ENCODE measurements around the gene SLC5A11. TPM values are rescaled to one million over a fixed set of nuclear protein-coding genes. Genes with fewer than 3 reads are reported as not detected.
A peak's percentile ranks its signal among the peaks of the same experiment; 100 is the strongest.

The SLC5A11 gene
- total and polyA plus RNA-seq, 2 of the 13 experiments (the other 11 are each of a cell fraction or from before 2014, with no cell fraction given): 1.2 to 3.3 TPM

DNA sequence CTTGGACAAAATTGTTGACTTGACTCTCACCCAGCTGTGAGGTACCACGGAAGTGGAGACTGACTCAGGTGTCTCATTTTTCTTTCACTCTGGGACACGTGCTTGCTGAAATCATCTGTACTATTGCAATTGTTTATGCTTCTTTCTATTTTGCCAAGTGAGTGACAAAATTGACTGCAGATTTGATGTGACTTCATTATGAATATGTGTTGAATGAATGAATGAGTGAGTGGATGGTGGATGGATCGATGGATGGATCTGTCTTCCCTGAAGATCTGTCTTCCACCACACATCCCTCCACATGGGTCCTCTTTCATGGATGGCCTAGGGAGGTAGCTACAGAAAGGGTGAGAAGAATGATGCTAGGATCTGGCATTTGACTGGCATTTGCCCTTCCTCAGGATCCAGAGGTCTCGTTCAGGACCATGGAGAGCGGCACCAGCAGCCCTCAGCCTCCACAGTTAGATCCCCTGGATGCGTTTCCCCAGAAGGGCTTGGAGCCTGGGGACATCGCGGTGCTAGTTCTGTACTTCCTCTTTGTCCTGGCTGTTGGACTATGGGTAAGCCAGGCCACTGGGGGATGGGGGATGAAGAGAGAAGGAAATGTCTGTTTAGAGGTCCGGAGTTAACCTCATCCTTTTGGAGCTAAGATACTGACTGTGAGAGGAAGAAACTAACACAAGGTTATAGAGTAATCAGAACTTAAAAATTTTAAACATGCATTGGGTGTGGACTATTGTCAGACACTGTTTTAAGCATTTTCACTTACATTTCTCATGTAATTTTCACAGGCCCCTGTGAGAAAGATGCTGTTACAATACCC lies 12.7 kb downstream of the SLC5A11 start (continued):
- TF ChIP-seq, protein P1, sequence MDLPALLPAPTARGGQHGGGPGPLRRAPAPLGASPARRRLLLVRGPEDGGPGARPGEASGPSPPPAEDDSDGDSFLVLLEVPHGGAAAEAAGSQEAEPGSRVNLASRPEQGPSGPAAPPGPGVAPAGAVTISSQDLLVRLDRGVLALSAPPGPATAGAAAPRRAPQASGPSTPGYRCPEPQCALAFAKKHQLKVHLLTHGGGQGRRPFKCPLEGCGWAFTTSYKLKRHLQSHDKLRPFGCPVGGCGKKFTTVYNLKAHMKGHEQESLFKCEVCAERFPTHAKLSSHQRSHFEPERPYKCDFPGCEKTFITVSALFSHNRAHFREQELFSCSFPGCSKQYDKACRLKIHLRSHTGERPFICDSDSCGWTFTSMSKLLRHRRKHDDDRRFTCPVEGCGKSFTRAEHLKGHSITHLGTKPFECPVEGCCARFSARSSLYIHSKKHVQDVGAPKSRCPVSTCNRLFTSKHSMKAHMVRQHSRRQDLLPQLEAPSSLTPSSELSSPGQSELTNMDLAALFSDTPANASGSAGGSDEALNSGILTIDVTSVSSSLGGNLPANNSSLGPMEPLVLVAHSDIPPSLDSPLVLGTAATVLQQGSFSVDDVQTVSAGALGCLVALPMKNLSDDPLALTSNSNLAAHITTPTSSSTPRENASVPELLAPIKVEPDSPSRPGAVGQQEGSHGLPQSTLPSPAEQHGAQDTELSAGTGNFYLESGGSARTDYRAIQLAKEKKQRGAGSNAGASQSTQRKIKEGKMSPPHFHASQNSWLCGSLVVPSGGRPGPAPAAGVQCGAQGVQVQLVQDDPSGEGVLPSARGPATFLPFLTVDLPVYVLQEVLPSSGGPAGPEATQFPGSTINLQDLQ (CRISPR knock-in tag; IDR thresholded peaks at IDR 0.05): peak; percentile 91; the same call in 1 of the 2 replicates
- TF ChIP-seq, protein P2, sequence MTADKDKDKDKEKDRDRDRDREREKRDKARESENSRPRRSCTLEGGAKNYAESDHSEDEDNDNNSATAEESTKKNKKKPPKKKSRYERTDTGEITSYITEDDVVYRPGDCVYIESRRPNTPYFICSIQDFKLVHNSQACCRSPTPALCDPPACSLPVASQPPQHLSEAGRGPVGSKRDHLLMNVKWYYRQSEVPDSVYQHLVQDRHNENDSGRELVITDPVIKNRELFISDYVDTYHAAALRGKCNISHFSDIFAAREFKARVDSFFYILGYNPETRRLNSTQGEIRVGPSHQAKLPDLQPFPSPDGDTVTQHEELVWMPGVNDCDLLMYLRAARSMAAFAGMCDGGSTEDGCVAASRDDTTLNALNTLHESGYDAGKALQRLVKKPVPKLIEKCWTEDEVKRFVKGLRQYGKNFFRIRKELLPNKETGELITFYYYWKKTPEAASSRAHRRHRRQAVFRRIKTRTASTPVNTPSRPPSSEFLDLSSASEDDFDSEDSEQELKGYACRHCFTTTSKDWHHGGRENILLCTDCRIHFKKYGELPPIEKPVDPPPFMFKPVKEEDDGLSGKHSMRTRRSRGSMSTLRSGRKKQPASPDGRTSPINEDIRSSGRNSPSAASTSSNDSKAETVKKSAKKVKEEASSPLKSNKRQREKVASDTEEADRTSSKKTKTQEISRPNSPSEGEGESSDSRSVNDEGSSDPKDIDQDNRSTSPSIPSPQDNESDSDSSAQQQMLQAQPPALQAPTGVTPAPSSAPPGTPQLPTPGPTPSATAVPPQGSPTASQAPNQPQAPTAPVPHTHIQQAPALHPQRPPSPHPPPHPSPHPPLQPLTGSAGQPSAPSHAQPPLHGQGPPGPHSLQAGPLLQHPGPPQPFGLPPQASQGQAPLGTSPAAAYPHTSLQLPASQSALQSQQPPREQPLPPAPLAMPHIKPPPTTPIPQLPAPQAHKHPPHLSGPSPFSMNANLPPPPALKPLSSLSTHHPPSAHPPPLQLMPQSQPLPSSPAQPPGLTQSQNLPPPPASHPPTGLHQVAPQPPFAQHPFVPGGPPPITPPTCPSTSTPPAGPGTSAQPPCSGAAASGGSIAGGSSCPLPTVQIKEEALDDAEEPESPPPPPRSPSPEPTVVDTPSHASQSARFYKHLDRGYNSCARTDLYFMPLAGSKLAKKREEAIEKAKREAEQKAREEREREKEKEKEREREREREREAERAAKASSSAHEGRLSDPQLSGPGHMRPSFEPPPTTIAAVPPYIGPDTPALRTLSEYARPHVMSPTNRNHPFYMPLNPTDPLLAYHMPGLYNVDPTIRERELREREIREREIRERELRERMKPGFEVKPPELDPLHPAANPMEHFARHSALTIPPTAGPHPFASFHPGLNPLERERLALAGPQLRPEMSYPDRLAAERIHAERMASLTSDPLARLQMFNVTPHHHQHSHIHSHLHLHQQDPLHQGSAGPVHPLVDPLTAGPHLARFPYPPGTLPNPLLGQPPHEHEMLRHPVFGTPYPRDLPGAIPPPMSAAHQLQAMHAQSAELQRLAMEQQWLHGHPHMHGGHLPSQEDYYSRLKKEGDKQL (CRISPR knock-in tag; IDR thresholded peaks at IDR 0.05; ENCODE audit: low read depth): 0 out of 2 replicates have a peak, but pooled peaks have one; percentile 60
- TF ChIP-seq ZNF761 (CRISPR knock-in tag; conservative IDR thresholded peaks at IDR 0.05) (peak; percentile 71; the same call in 1 of the 2 replicates), NR2C2 (CRISPR knock-in tag; IDR thresholded peaks at IDR 0.05; ENCODE audit: borderline replicate concordance) (no peak), SRY (CRISPR knock-in tag; IDR thresholded peaks at IDR 0.05) (peak; percentile 99), NCOA2 (CRISPR knock-in tag; IDR thresholded peaks at IDR 0.05) (peak; percentile 78), RFXAP (CRISPR knock-in tag; IDR thresholded peaks at IDR 0.05; ENCODE audit: borderline replicate concordance) (peak; percentile 84; the same call in 1 of the 2 replicates), BRD4 (CRISPR knock-in tag; IDR thresholded peaks at IDR 0.05) (no peak), ZFP62 (CRISPR knock-in tag; IDR thresholded peaks at IDR 0.05) (no peak), ZNF101 (CRISPR knock-in tag; IDR thresholded peaks at IDR 0.05; ENCODE audit: borderline replicate concordance, low read depth) (0 out of 2 replicates have a peak, but pooled peaks have one; percentile 27), IRF2 (CRISPR knock-in tag; IDR thresholded peaks at IDR 0.05) (peak; percentile 93), ZNF660 (CRISPR knock-in tag; IDR thresholded peaks at IDR 0.05; ENCODE audit: borderline replicate concordance, low read depth) (no peak), RBM22 (optimal IDR thresholded peaks at IDR 0.05; ENCODE audit: low read length) (no peak), U2AF2 (IDR thresholded peaks at IDR 0.05; ENCODE audit: low read depth, low read length) (no peak)
- TF ChIP-seq, protein P3, sequence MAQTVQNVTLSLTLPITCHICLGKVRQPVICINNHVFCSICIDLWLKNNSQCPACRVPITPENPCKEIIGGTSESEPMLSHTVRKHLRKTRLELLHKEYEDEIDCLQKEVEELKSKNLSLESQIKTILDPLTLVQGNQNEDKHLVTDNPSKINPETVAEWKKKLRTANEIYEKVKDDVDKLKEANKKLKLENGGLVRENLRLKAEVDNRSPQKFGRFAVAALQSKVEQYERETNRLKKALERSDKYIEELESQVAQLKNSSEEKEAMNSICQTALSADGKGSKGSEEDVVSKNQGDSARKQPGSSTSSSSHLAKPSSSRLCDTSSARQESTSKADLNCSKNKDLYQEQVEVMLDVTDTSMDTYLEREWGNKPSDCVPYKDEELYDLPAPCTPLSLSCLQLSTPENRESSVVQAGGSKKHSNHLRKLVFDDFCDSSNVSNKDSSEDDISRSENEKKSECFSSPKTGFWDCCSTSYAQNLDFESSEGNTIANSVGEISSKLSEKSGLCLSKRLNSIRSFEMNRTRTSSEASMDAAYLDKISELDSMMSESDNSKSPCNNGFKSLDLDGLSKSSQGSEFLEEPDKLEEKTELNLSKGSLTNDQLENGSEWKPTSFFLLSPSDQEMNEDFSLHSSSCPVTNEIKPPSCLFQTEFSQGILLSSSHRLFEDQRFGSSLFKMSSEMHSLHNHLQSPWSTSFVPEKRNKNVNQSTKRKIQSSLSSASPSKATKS (CRISPR knock-in tag; IDR thresholded peaks at IDR 0.05): no peak
- TF ChIP-seq, protein P4, sequence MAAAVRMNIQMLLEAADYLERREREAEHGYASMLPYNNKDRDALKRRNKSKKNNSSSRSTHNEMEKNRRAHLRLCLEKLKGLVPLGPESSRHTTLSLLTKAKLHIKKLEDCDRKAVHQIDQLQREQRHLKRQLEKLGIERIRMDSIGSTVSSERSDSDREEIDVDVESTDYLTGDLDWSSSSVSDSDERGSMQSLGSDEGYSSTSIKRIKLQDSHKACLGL (CRISPR knock-in tag; IDR thresholded peaks at IDR 0.05): peak; percentile 88

All from HepG2 (cell line).